ENCODE results near the gene CACNA1C. TPM values are rescaled to one million over a fixed set of nuclear protein-coding genes. Genes with fewer than 3 reads are reported as not detected.

The CACNA1C gene
- total RNA-seq, 1 donor from 2014 or later = 11.7 TPM

- Mint-ChIP-seq H3K36me3 (ENCODE audit: insufficient read depth) (peaks cover 8% of the 10 kb centered on the region), H3K27ac (no peak overlapping the region), H3K4me3 (ENCODE audit: low read depth) (no peak overlapping the region), H3K9me3 (ENCODE audit: low read depth) (peaks cover 21% of the 10 kb centered on the region), H3K4me1 (ENCODE audit: low read depth) (peaks cover 4% of the 10 kb centered on the region), H3K27me3 (peaks cover 18% of the 10 kb centered on the region)
- no peak for TF ChIP-seq CTCF (IDR thresholded peaks at IDR 0.05; ENCODE audit: unreplicated experiment)
- DNase-seq (ENCODE audit: low spot score, unreplicated experiment) = no peak
These were observed 15.9 kb downstream of the CACNA1C start for GRCh38 chr12:2068653-2069052.

- Mint-ChIP-seq H3K36me3 (ENCODE audit: insufficient read depth) (peaks cover 8% of the 10 kb centered on the region), H3K9me3 (ENCODE audit: low read depth) (peaks cover 21% of the 10 kb centered on the region), H3K4me1 (ENCODE audit: low read depth) (peaks cover under 1% of the 10 kb centered on the region), H3K27ac (no peak overlapping the region), H3K4me3 (ENCODE audit: low read depth) (no peak overlapping the region), H3K27me3 (peaks cover 16% of the 10 kb centered on the region)
- no peak for DNase-seq (ENCODE audit: low spot score, unreplicated experiment)
- no peak for TF ChIP-seq CTCF (IDR thresholded peaks at IDR 0.05; ENCODE audit: unreplicated experiment)
These were observed 17.8 kb downstream of the CACNA1C start for GRCh38 chr12:2070440-2071045.

GRCh38 chr12:2074792-2075191 is 22.0 kb downstream of the CACNA1C start:
- Mint-ChIP-seq H3K4me3 (ENCODE audit: low read depth) (no peak overlapping the region), H3K4me1 (ENCODE audit: low read depth) (peaks cover 2% of the 10 kb centered on the region), H3K27ac (no peak overlapping the region), H3K27me3 (no peaks in the 10 kb centered on the region), H3K9me3 (ENCODE audit: low read depth) (peaks cover 22% of the 10 kb centered on the region), H3K36me3 (ENCODE audit: insufficient read depth) (peaks cover 6% of the 10 kb centered on the region)
- no peak for TF ChIP-seq CTCF (IDR thresholded peaks at IDR 0.05; ENCODE audit: unreplicated experiment)
- no peak for DNase-seq (ENCODE audit: low spot score, unreplicated experiment)

GRCh38 chr12:2075508-2076195 is 22.9 kb downstream of the CACNA1C start:
- DNase-seq (ENCODE audit: low spot score, unreplicated experiment) = no peak
- Mint-ChIP-seq H3K4me1 (ENCODE audit: low read depth) (peaks cover 2% of the 10 kb centered on the region), H3K27ac (no peak overlapping the region), H3K4me3 (ENCODE audit: low read depth) (no peak overlapping the region), H3K27me3 (no peaks in the 10 kb centered on the region), H3K36me3 (ENCODE audit: insufficient read depth) (peaks cover 7% of the 10 kb centered on the region), H3K9me3 (ENCODE audit: low read depth) (peaks cover 19% of the 10 kb centered on the region)
- no peak for TF ChIP-seq CTCF (IDR thresholded peaks at IDR 0.05; ENCODE audit: unreplicated experiment)

GRCh38 chr12:2076196-2076570 is 23.4 kb downstream of the CACNA1C start:
- Mint-ChIP-seq H3K36me3 (ENCODE audit: insufficient read depth) (peaks cover 6% of the 10 kb centered on the region), H3K27ac (no peak overlapping the region), H3K27me3 (no peaks in the 10 kb centered on the region), H3K4me3 (ENCODE audit: low read depth) (no peak overlapping the region), H3K9me3 (ENCODE audit: low read depth) (peaks cover 21% of the 10 kb centered on the region), H3K4me1 (ENCODE audit: low read depth) (peaks cover 2% of the 10 kb centered on the region)
- no peak for TF ChIP-seq CTCF (IDR thresholded peaks at IDR 0.05; ENCODE audit: unreplicated experiment)
- DNase-seq (ENCODE audit: low spot score, unreplicated experiment) = no peak

All from progenitor cell of endocrine pancreas (in vitro differentiated cells).